ENCODE data around the gene IGFL2.

Gene IGFL2

DNA sequence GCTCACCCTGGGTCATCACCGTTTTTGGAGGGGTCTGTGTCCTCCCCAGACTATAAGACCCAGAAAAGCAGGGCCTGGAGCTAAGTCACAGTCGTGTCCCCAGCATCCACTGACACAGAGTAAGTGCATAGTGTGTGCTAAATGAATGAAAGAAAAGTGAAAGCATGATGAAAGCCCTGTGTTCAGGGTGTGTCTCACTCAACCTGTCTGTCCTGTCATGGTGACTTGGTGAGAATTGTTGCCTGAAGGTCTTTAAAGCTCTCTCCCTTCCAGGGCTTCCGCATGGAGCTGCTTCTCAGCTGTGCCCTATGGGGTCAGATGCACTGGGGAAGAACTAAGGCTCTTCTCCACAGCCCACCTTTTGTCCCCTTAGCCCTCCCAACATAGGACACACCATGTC is 61.0 kb downstream of the IGFL2 start:
- Histone ChIP-seq H3F3A (ENCODE audit: low read depth) (no peaks in the 10 kb centered on the region), H4K20me1 (ENCODE audit: insufficient read depth, low read length, poor library complexity, severe bottlenecking) (no peaks in the 10 kb centered on the region), H3K4me3 (ENCODE audit: low read length, poor library complexity, severe bottlenecking) (no peak overlapping the region), H3K79me2 (ENCODE audit: insufficient read depth, low read length) (no peaks in the 10 kb centered on the region), H3K4me2 (ENCODE audit: low read depth, low read length, poor library complexity, severe bottlenecking) (no peak overlapping the region), H3K9me3 (ENCODE audit: insufficient read depth, low read depth, low read length) (no peaks in the 10 kb centered on the region), H3K36me3 (ENCODE audit: insufficient read depth, low read length) (no peaks in the 10 kb centered on the region), H3K27me3 (ENCODE audit: insufficient read depth, low read length, poor library complexity, severe bottlenecking) (no peaks in the 10 kb centered on the region), H3K4me1 (ENCODE audit: insufficient read depth, low read length, poor library complexity, severe bottlenecking) (no peaks in the 10 kb centered on the region), H3K9me2 (replicated peaks; ENCODE audit: low read depth, low read length) (no peaks in the 10 kb centered on the region), H3K9ac (ENCODE audit: low read depth, low read length, poor library complexity, severe bottlenecking) (no peak overlapping the region), H2AFZ (ENCODE audit: low read length) (no peak overlapping the region)
- TF ChIP-seq, protein P1, sequence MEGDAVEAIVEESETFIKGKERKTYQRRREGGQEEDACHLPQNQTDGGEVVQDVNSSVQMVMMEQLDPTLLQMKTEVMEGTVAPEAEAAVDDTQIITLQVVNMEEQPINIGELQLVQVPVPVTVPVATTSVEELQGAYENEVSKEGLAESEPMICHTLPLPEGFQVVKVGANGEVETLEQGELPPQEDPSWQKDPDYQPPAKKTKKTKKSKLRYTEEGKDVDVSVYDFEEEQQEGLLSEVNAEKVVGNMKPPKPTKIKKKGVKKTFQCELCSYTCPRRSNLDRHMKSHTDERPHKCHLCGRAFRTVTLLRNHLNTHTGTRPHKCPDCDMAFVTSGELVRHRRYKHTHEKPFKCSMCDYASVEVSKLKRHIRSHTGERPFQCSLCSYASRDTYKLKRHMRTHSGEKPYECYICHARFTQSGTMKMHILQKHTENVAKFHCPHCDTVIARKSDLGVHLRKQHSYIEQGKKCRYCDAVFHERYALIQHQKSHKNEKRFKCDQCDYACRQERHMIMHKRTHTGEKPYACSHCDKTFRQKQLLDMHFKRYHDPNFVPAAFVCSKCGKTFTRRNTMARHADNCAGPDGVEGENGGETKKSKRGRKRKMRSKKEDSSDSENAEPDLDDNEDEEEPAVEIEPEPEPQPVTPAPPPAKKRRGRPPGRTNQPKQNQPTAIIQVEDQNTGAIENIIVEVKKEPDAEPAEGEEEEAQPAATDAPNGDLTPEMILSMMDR (conservative IDR thresholded peaks at IDR 0.05; ENCODE audit: low read length): no peak
- TF ChIP-seq EZH2phosphoT487 (IDR thresholded peaks at IDR 0.05; ENCODE audit: borderline replicate concordance): no peak

DNA sequence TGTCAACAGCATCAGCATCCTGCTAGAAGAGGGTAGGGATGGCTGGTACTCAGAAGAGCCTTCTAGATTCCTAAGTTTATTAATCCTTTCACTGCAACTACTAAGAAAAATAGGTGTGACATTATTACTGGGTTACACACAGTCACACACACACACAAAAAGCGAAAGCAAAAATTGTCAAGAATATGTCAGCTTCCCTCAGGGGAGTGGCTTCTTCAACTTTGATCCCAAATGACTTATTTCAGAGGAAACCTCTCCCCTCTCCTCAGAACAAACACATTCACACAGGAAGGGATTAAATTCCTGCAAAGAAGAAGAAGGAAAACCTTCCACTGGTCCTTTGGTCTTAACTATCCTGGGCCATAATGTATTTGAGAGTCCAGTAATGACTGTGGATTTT is 61.4 kb downstream of the IGFL2 start:
- no peak for TF ChIP-seq EZH2phosphoT487 (IDR thresholded peaks at IDR 0.05; ENCODE audit: borderline replicate concordance)
- TF ChIP-seq, protein P1 (conservative IDR thresholded peaks at IDR 0.05; ENCODE audit: low read length): no peak
- no peaks in the 10 kb centered on the region for H4K20me1 ChIP-seq (ENCODE audit: insufficient read depth, low read length, poor library complexity, severe bottlenecking)
- no peaks in the 10 kb centered on the region for H3K79me2 ChIP-seq (ENCODE audit: insufficient read depth, low read length)
- no peak overlapping the region for H3K4me2 ChIP-seq (ENCODE audit: low read depth, low read length, poor library complexity, severe bottlenecking)
- no peaks in the 10 kb centered on the region for H3K27me3 ChIP-seq (ENCODE audit: insufficient read depth, low read length, poor library complexity, severe bottlenecking)
- H3K9me2 ChIP-seq (replicated peaks; ENCODE audit: low read depth, low read length): no peaks in the 10 kb centered on the region
- no peaks in the 10 kb centered on the region for H3K9me3 ChIP-seq (ENCODE audit: insufficient read depth, low read depth, low read length)
- H3K36me3 ChIP-seq (ENCODE audit: insufficient read depth, low read length): no peaks in the 10 kb centered on the region
- H3K4me3 ChIP-seq (ENCODE audit: low read length, poor library complexity, severe bottlenecking): no peak overlapping the region
- H2AFZ ChIP-seq (ENCODE audit: low read length): no peak overlapping the region
- no peaks in the 10 kb centered on the region for H3F3A ChIP-seq (ENCODE audit: low read depth)
- H3K9ac ChIP-seq (ENCODE audit: low read depth, low read length, poor library complexity, severe bottlenecking): no peak overlapping the region
- no peaks in the 10 kb centered on the region for H3K4me1 ChIP-seq (ENCODE audit: insufficient read depth, low read length, poor library complexity, severe bottlenecking)

DNA sequence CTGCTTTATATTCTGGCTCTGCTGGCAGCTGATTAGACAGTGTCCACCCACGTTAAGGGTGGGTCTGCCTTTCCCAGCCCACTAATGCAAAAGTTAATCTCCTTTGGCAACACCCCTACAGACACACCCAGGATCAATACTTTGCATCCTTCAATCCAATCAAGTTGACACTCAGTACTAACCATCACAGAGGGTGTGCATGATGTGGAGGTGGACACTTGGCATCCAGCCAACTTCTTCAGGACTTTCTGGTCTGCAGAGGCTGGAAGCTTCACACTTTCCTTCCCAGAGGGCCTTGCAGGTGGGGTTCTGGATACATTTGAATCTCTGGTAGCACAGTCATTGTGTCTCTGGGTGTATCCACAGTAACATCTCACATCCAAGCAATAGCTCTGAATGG is 62.6 kb downstream of the IGFL2 start:
- no peak overlapping the region for H2AFZ ChIP-seq (ENCODE audit: low read length)
- H3K9ac ChIP-seq (ENCODE audit: low read depth, low read length, poor library complexity, severe bottlenecking): no peak overlapping the region
- no peaks in the 10 kb centered on the region for H3K27me3 ChIP-seq (ENCODE audit: insufficient read depth, low read length, poor library complexity, severe bottlenecking)
- H3K36me3 ChIP-seq (ENCODE audit: insufficient read depth, low read length): no peaks in the 10 kb centered on the region
- no peaks in the 10 kb centered on the region for H4K20me1 ChIP-seq (ENCODE audit: insufficient read depth, low read length, poor library complexity, severe bottlenecking)
- TF ChIP-seq, protein P1 (conservative IDR thresholded peaks at IDR 0.05; ENCODE audit: low read length): no peak
- no peak for TF ChIP-seq EZH2phosphoT487 (IDR thresholded peaks at IDR 0.05; ENCODE audit: borderline replicate concordance)
- no peaks in the 10 kb centered on the region for H3K9me2 ChIP-seq (replicated peaks; ENCODE audit: low read depth, low read length)
- no peaks in the 10 kb centered on the region for H3F3A ChIP-seq (ENCODE audit: low read depth)
- H3K4me3 ChIP-seq (ENCODE audit: low read length, poor library complexity, severe bottlenecking): no peak overlapping the region
- no peak overlapping the region for H3K4me2 ChIP-seq (ENCODE audit: low read depth, low read length, poor library complexity, severe bottlenecking)
- H3K9me3 ChIP-seq (ENCODE audit: insufficient read depth, low read depth, low read length): no peaks in the 10 kb centered on the region
- H3K4me1 ChIP-seq (ENCODE audit: insufficient read depth, low read length, poor library complexity, severe bottlenecking): no peaks in the 10 kb centered on the region
- no peaks in the 10 kb centered on the region for H3K79me2 ChIP-seq (ENCODE audit: insufficient read depth, low read length)
